ENCODE measurements around the gene APOL2. TPM values are rescaled to one million over a fixed set of nuclear protein-coding genes. Genes with fewer than 3 reads are reported as not detected.
A peak's percentile ranks its signal among the peaks of the same experiment; 100 is the strongest.

The APOL2 gene
- total and polyA plus RNA-seq, 4 donors = 29.5 to 46.3 (median 35.3) TPM

GRCh38 chr22:36180038-36180880 is 59.1 kb downstream of the APOL2 start:
- H3K9ac ChIP-seq (ENCODE audit: insufficient read depth in 1 of 2, low read length in 2 of 2) = no peak overlapping the region
- DNase-seq = peak; percentile 62 to 79 (median 77)
- peak; percentile 92 for ATAC-seq (ENCODE audit: insufficient read depth, low FRiP score)
- TF ChIP-seq, protein P1, sequence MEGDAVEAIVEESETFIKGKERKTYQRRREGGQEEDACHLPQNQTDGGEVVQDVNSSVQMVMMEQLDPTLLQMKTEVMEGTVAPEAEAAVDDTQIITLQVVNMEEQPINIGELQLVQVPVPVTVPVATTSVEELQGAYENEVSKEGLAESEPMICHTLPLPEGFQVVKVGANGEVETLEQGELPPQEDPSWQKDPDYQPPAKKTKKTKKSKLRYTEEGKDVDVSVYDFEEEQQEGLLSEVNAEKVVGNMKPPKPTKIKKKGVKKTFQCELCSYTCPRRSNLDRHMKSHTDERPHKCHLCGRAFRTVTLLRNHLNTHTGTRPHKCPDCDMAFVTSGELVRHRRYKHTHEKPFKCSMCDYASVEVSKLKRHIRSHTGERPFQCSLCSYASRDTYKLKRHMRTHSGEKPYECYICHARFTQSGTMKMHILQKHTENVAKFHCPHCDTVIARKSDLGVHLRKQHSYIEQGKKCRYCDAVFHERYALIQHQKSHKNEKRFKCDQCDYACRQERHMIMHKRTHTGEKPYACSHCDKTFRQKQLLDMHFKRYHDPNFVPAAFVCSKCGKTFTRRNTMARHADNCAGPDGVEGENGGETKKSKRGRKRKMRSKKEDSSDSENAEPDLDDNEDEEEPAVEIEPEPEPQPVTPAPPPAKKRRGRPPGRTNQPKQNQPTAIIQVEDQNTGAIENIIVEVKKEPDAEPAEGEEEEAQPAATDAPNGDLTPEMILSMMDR (IDR thresholded peaks at IDR 0.05; ENCODE audit: control extremely low read depth, extremely low read depth) = peak; percentile 93
- no peak overlapping the region for H3K27ac ChIP-seq (ENCODE audit: low read depth in 1 of 2, low read length in 1 of 2)
- H3K36me3 ChIP-seq (ENCODE audit: control insufficient read depth in 4 of 4, insufficient read depth in 4 of 4, low read length in 4 of 4) = no peaks in the 10 kb centered on the region
- no peaks in the 10 kb centered on the region for H3K27me3 ChIP-seq (ENCODE audit: control insufficient read depth in 3 of 3, insufficient read depth in 3 of 3, low read length in 2 of 3)
- H3K4me1 ChIP-seq (ENCODE audit: control insufficient read depth in 5 of 5, insufficient read depth in 5 of 5, low read length in 5 of 5) = peaks cover 0 to 2% (median 0%) of the 10 kb centered on the region in 5 donors
- H3K4me3 ChIP-seq = no peak overlapping the region
- 50 to 58% methylated on average over 22 of the region's 22 CpGs for WGBS, 2 donors
- no peaks in the 10 kb centered on the region for H3K9me3 ChIP-seq (ENCODE audit: control insufficient read depth in 4 of 4, insufficient read depth in 3 of 4, low read length in 3 of 4)

- Histone ChIP-seq H3K36me3 (ENCODE audit: control insufficient read depth in 4 of 4, insufficient read depth in 4 of 4, low read length in 4 of 4) (no peaks in the 10 kb centered on the region), H3K4me1 (ENCODE audit: control insufficient read depth in 5 of 5, insufficient read depth in 5 of 5, low read length in 5 of 5) (peaks cover 0 to 2% (median 0%) of the 10 kb centered on the region in 5 donors), H3K9ac (ENCODE audit: insufficient read depth in 1 of 2, low read length in 2 of 2) (no peak overlapping the region), H3K27ac (ENCODE audit: low read depth in 1 of 2, low read length in 1 of 2) (no peak overlapping the region), H3K27me3 (ENCODE audit: control insufficient read depth in 3 of 3, insufficient read depth in 3 of 3, low read length in 2 of 3) (no peaks in the 10 kb centered on the region), H3K4me3 (no peak overlapping the region), H3K9me3 (ENCODE audit: control insufficient read depth in 4 of 4, insufficient read depth in 3 of 4, low read length in 3 of 4) (no peaks in the 10 kb centered on the region)
- 85 to 91% methylated on average over 3 of the region's 3 CpGs for WGBS, 2 donors
- ATAC-seq (ENCODE audit: insufficient read depth, low FRiP score) = no peak
- no peak for DNase-seq
- TF ChIP-seq, protein P1 (IDR thresholded peaks at IDR 0.05; ENCODE audit: control extremely low read depth, extremely low read depth) = no peak
Observed at GRCh38 chr22:36177160-36177559, 62.2 kb downstream of the APOL2 start.

Small RNA genes within 50 kb of the gene (small RNA-seq; reads per million reads assigned to genes)
- gene MIR6819 (ENCODE audit: low replicate concordance) = not detected

Other genes starting within 250 kb of the APOL2 start
- 100 to 1,000 TPM in 1 of 2 donors, 10 to 100 TPM in 1; 63.3 to 195 TPM for gene RBFOX2, start 210.7 kb downstream of the APOL2 start, total RNA-seq
- gene RBFOX2, start 210.7 kb downstream of the APOL2 start, polyA plus RNA-seq = 10 to 100 TPM; 16.5 to 23.4 TPM
- gene APOL3, start 78.8 kb downstream of the APOL2 start, total RNA-seq = 10 to 100 TPM; 46.6 to 50.9 TPM
- gene APOL3, start 78.8 kb downstream of the APOL2 start, polyA plus RNA-seq = 10 to 100 TPM; 26.2 to 42.8 TPM
- gene APOL4, start 37.7 kb downstream of the APOL2 start, total RNA-seq = 10 to 100 TPM in 1 of 2 donors, 1 to 10 TPM in 1; 9.8 to 15.9 TPM
- gene APOL4, start 37.7 kb downstream of the APOL2 start, polyA plus RNA-seq = 1 to 10 TPM; 5.9 to 8.4 TPM
- 10 to 100 TPM; 32.3 to 75.0 TPM for gene APOL1, start 13.6 kb upstream of the APOL2 start, total RNA-seq
- gene APOL1, start 13.6 kb upstream of the APOL2 start, polyA plus RNA-seq = 10 to 100 TPM; 39.6 to 60.8 TPM
- 100 to 1,000 TPM; 398 to 667 TPM for gene MYH9, start 148.4 kb upstream of the APOL2 start, total RNA-seq
- gene MYH9, start 148.4 kb upstream of the APOL2 start, polyA plus RNA-seq = 100 to 1,000 TPM; 184 to 266 TPM
- 10 to 100 TPM; 26.8 to 72.0 TPM for gene TXN2, start 242.1 kb upstream of the APOL2 start, total RNA-seq
- 10 to 100 TPM; 85.8 to 92.2 TPM for gene TXN2, start 242.1 kb upstream of the APOL2 start, polyA plus RNA-seq